Neuron (in vitro differentiated cells): Measurements from ENCODE around the gene CAMK1D.

Experiments
- H2AFZ ChIP-seq: one replicate; pipeline ENCODE4 v1.6.1; 2013; ENCODE audit warnings: low read depth, mild to moderate bottlenecking, inconsistent platforms, low read length, moderate library complexity
- H3K27me3 ChIP-seq: one replicate; pipeline ENCODE4 v1.6.1; 2013; ENCODE audit warnings: low read length; ENCODE audit not compliant: insufficient read depth
- H3K36me3 ChIP-seq: one replicate; pipeline ENCODE4 v1.6.1; 2013; ENCODE audit warnings: low read length; ENCODE audit not compliant: insufficient read depth
- H3K4me1 ChIP-seq: one replicate; pipeline ENCODE4 v1.6.1; 2013; ENCODE audit warnings: low read length; ENCODE audit not compliant: insufficient read depth
- H3K4me3 ChIP-seq: 2 replicates; pipeline ENCODE4 v1.5.1; 2013; ENCODE audit warnings: mild to moderate bottlenecking, low read length, moderate library complexity
- H3K9me3 ChIP-seq: one replicate; pipeline ENCODE4 v1.6.1; 2013; ENCODE audit warnings: low read length

Gene CAMK1D

GRCh38 chr10:12787297-12787696 lies 437.9 kb downstream of the CAMK1D start:
- Histone ChIP-seq H3K36me3 (no peaks in the 10 kb centered on the region), H2AFZ (no peak overlapping the region), H3K4me1 (peaks cover 7% of the 10 kb centered on the region), H3K4me3 (no peak overlapping the region), H3K9me3 (peaks cover 9% of the 10 kb centered on the region), H3K27me3 (no peaks in the 10 kb centered on the region)

- Histone ChIP-seq H3K36me3 (no peaks in the 10 kb centered on the region), H3K27me3 (no peaks in the 10 kb centered on the region), H3K4me3 (no peak overlapping the region), H2AFZ (no peak overlapping the region), H3K9me3 (peaks cover 16% of the 10 kb centered on the region), H3K4me1 (peaks cover 7% of the 10 kb centered on the region)
Observed at GRCh38 chr10:12788277-12788676, 438.9 kb downstream of the CAMK1D start.

DNA sequence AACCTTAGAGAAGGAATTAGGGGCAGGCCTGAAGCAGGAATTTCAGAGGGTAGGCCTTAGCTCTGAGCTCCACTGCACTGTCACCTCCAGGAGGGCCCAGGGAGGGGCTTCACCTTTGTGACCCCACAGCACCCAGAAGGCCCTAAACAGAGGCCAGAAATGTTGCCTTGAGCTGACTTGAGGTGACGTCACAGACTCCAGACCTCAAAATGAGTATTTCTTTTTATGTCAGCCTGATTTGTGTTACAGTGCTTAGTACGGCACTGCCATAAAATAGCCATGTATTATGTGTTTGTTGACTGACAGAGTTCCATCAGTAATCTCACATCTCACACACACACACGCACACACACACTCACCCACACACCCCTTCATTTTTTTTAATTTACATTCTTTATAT lies 440.9 kb downstream of the CAMK1D start:
- Histone ChIP-seq H2AFZ (no peak overlapping the region), H3K9me3 (peaks cover 16% of the 10 kb centered on the region), H3K36me3 (no peaks in the 10 kb centered on the region), H3K4me1 (no peaks in the 10 kb centered on the region), H3K27me3 (no peaks in the 10 kb centered on the region), H3K4me3 (no peak overlapping the region)

GRCh38 chr10:12791728-12792127 lies 442.4 kb downstream of the CAMK1D start:
- H3K9me3 ChIP-seq, result peaks cover 16% of the 10 kb centered on the region
- H3K4me3 ChIP-seq, result no peak overlapping the region
- no peaks in the 10 kb centered on the region for H3K27me3 ChIP-seq
- H3K36me3 ChIP-seq, result no peaks in the 10 kb centered on the region
- no peak overlapping the region for H2AFZ ChIP-seq
- H3K4me1 ChIP-seq, result peaks cover 10% of the 10 kb centered on the region

- no peak overlapping the region for H3K4me3 ChIP-seq
- H3K27me3 ChIP-seq, result no peaks in the 10 kb centered on the region
Observed at GRCh38 chr10:12792889-12793556, 443.7 kb downstream of the CAMK1D start.

DNA sequence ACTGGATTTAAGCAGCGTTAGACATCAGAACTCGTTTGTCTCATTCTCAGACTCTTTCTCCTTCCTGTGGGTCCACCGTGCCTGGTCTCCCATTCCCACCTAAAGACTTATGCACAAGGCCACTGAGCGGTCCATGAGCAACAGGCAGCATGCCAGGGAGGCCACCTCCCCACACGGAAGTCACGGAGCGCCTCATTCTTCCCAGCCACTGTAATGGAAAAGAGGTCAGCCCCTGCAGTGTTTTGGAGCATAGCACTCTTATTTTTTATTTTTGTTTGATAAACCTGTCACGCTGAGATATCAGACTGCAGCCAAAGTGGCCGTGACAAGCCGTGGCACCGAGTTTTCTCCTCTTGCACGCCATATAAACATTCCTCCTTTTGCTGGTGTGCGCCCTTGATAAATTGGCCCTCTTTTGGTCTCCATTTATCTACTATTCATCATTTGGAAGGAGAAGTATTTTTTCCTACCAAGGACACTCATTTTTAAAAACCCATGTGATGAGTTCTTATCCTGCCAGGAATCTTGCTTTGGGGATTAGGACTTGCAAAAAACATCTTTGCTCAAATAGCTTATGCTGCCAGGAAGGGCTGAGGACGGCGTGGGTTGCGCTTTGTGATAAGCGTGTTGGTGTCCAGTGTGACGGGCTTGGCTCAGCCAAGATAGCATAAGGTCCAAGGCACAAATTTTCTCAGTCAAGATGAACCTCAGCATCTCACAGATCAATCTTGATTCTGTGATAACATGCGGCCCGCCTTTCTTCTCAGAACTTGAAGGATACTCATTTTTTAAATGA lies 446.2 kb downstream of the CAMK1D start:
- H3K4me1 ChIP-seq, result peaks cover 13% of the 10 kb centered on the region
- H3K27me3 ChIP-seq, result no peaks in the 10 kb centered on the region
- H2AFZ ChIP-seq, result no peak overlapping the region
- peaks cover 3% of the 10 kb centered on the region for H3K36me3 ChIP-seq
- H3K9me3 ChIP-seq, result peaks cover 19% of the 10 kb centered on the region
- no peak overlapping the region for H3K4me3 ChIP-seq

More at GRCh38 chr10:12792889-12793556, 443.7 kb downstream of the CAMK1D start:
- H3K4me1 ChIP-seq, result peaks cover 13% of the 10 kb centered on the region
- H3K36me3 ChIP-seq, result no peaks in the 10 kb centered on the region
- H2AFZ ChIP-seq, result no peak overlapping the region
- H3K9me3 ChIP-seq, result peaks cover 16% of the 10 kb centered on the region

- Histone ChIP-seq H3K4me3 (no peak overlapping the region), H3K36me3 (peaks cover 3% of the 10 kb centered on the region), H3K9me3 (peaks cover 13% of the 10 kb centered on the region), H2AFZ (no peak overlapping the region), H3K27me3 (no peaks in the 10 kb centered on the region), H3K4me1 (peaks cover 13% of the 10 kb centered on the region)
Observed at GRCh38 chr10:12796401-12797160, 447.2 kb downstream of the CAMK1D start.

- Histone ChIP-seq H3K27me3 (no peaks in the 10 kb centered on the region), H3K4me1 (peaks cover 13% of the 10 kb centered on the region), H3K36me3 (peaks cover 3% of the 10 kb centered on the region), H2AFZ (no peak overlapping the region), H3K9me3 (peaks cover 7% of the 10 kb centered on the region), H3K4me3 (no peak overlapping the region)
Observed at GRCh38 chr10:12797471-12798262, 448.3 kb downstream of the CAMK1D start.

DNA sequence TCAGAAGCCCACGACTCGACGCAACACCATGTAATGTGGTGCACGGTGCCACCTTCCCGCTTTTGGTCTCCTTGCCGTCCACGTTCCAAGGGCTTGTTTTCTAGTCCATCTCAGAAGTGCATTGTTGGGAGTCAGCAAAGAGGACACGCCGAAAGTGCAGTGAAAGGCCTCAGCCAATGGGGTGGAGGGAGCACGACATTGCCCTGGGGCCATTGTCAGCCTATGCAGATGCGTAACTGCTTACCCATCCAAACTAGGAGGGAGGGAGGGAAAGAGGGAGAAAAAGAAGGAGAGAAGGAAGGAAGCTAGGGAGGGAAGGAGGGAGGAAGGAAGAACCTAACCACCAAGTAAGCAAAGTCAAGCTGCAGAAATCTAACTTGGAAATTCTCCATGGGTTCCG lies 449.8 kb downstream of the CAMK1D start:
- peaks cover 13% of the 10 kb centered on the region for H3K4me1 ChIP-seq
- no peaks in the 10 kb centered on the region for H3K27me3 ChIP-seq
- no peak overlapping the region for H3K4me3 ChIP-seq
- H3K36me3 ChIP-seq, result peaks cover 3% of the 10 kb centered on the region
- H2AFZ ChIP-seq, result no peak overlapping the region
- peaks cover 3% of the 10 kb centered on the region for H3K9me3 ChIP-seq

DNA sequence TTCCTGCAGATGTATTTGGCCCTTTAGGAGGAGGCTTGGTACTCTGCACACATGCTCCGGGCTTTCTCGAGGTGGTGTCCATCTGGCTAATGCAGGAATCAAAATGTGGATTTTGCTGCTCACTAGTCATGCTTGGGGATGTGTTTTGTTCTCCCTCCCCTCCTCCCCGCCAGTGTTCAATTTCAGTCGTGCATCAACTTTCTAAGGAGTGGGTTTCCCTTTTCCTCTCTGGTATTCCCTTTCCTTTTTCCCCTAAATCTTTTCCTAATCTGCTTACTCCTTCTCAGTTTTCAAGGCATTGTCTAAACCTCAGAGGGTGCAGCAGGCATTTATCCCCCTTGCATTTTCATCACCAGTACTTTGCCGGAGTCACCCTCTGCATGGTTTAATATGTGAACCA lies 450.4 kb downstream of the CAMK1D start:
- Histone ChIP-seq H3K9me3 (peaks cover 3% of the 10 kb centered on the region), H3K27me3 (no peaks in the 10 kb centered on the region), H3K4me1 (peaks cover 13% of the 10 kb centered on the region), H3K36me3 (peaks cover 3% of the 10 kb centered on the region), H2AFZ (no peak overlapping the region), H3K4me3 (no peak overlapping the region)

GRCh38 chr10:12800302-12800701 lies 451.0 kb downstream of the CAMK1D start:
- peaks cover 3% of the 10 kb centered on the region for H3K36me3 ChIP-seq
- H3K27me3 ChIP-seq, result no peaks in the 10 kb centered on the region
- no peak overlapping the region for H3K4me3 ChIP-seq
- H2AFZ ChIP-seq, result no peak overlapping the region
- H3K9me3 ChIP-seq, result peaks cover 3% of the 10 kb centered on the region
- peaks cover 13% of the 10 kb centered on the region for H3K4me1 ChIP-seq

DNA sequence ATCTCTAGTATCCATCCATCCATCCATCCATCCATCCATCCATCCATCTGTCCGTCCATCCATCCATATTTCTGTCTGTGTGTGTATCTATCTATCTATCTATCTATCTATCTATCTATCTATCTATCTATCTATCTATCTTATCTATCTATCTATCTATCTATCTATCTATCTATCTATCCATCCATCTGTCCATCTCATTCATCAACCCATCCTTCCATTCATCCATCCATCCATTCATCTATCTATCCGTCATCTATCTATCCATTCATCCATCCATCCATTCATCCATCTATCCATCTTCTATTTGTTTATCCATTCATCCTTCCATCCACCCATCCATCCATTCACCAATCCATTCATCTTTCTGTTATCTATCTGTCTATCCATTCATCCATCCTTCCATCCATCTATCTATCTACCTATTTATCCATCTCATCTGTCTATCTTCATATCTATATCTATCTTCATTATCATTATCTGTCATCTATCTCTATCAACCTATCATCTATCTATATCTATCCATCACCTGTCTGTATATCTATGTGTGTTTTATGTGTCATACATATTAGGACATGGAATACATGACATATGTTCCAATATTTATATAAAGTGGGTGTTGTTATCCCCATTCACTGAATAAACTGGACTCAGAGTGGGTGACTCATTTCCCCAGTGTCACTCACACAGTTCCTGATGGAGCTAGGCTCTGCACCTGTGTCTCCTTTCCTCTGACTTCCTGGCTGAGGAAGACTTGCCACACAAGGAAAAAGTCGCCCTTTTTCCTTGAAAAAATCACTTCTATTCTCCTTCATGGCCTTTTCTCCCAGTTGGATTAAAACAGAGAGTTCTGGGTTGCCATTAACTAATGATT lies 452.1 kb downstream of the CAMK1D start:
- Histone ChIP-seq H3K4me3 (no peak overlapping the region), H3K36me3 (peaks cover 3% of the 10 kb centered on the region), H2AFZ (no peak overlapping the region), H3K9me3 (peaks cover 3% of the 10 kb centered on the region), H3K4me1 (peaks cover 6% of the 10 kb centered on the region), H3K27me3 (no peaks in the 10 kb centered on the region)
